Tibial artery (tissue), 4 donors: ENCODE results near the gene P3H4.

ENCODE experiments used
- DNase-seq, 2 donors: peaks; one replicate each; pipeline ENCODE4 v3.0.0-alpha.2; 2019
- H3K27ac ChIP-seq, 2 donors: fragments of 200-600 bp; sonication (generic) in 1 of 2; 1 replicate in 1 of 2; 2 replicates in 1 of 2; pipeline ENCODE4 v1.5.1; 2018 to 2019; ENCODE audit warnings: mild to moderate bottlenecking in 1 of 2
- H3K27me3 ChIP-seq, 2 donors: fragments of 200-600 bp; sonication (generic) in 1 of 2; one replicate each; pipeline versions ENCODE4 v1.5.1 to v1.6.0; 2016 to 2019
- H3K36me3 ChIP-seq, 3 donors: fragments of 200-600 bp; sonication (generic) in 2 of 3; one replicate each; pipeline ENCODE4 v1.5.1; 2016 to 2019; ENCODE audit warnings: mild to moderate bottlenecking in 2 of 3
- H3K4me1 ChIP-seq, 4 donors: fragments of 200-600 bp; sonication (generic) in 2 of 4; 1 replicate in 3 of 4; 2 replicates in 1 of 4; pipeline ENCODE4 v1.5.1; 2016 to 2019
- H3K4me3 ChIP-seq, 2 donors: fragments of 200-600 bp; sonication (generic) in 1 of 2; 1 replicate in 1 of 2; 2 replicates in 1 of 2; pipeline ENCODE4 v1.5.1; 2018 to 2019; ENCODE audit warnings: mild to moderate bottlenecking in 2 of 2
- H3K9me3 ChIP-seq, 3 donors: fragments of 200-600 bp; sonication (generic) in 1 of 3; one replicate each; pipeline ENCODE4 v1.5.1; 2016 to 2019
- CTCF ChIP-seq, 2 experiments: fragments of 200-600 bp in 1 of 2; fragments of 450-650 bp in 1 of 2; IDR thresholded peaks; one replicate each; pipeline ENCODE4 v1.5.1; 2017 to 2019; ENCODE audit warnings: antibody characterized with exemption in 2 of 2, mild to moderate bottlenecking in 1 of 2, moderate library complexity in 1 of 2
- intact Hi-C: fragments of 100-400 bp; cut with DNase I; formaldehyde crosslinking; loops from one replicate; pipeline ENCODE4 v1.15.0; 2023; ENCODE audit warnings: low total_unique reads

The P3H4 gene

DNA sequence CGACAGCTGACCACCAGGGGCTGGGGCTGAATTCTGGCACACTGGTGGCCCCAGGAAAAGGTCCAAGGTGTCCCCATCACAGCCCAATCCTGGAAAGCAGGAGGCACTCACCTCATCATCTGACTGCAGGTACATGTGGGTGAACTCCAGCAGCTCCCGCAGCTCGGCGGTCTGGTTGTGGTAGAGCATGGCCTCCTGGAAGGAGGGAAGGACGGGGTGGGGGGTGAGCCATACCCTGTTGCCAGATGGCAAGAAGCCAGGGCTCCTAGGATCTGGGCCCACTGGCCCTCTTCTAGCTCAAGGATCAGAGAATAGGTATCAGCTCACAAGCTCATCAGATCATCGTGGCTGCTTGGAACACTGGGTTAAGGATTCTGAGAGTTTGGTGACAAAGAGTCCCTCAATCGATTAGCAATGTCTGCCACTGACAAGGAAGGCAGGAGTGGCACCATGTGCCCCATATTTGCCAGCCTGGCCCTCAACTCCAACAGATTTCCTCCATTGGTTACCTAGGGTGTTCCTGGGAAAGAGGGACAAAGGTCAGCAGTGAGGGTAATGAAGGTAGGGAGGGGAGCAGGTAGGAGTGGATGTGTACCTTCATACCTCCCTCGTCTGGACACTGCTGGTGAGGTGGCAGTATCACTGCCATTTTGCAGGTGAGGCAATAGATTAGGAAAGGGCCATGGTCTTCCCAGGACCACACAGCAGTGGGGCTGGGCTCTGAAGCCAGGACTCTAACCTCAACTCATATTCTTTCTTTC, 4.9 kb downstream of the P3H4 start:
- peaks cover 0 to 20% (median 16%) of the 10 kb centered on the region in 4 donors for H3K4me1 ChIP-seq
- no peaks in the 10 kb centered on the region for H3K27me3 ChIP-seq
- H3K27ac ChIP-seq, result no peak overlapping the region
- intact Hi-C loops, result no loop called here
- H3K36me3 ChIP-seq, result peaks cover 0 to 36% (median 6%) of the 10 kb centered on the region in 3 donors
- TF ChIP-seq CTCF (IDR thresholded peaks at IDR 0.05), result no peak
- H3K9me3 ChIP-seq, result no peaks in the 10 kb centered on the region
- no peak for DNase-seq
- H3K4me3 ChIP-seq, result no peak overlapping the region

GRCh38 chr17:41803049-41804020, 8.4 kb downstream of the P3H4 start:
- H3K27me3 ChIP-seq, result no peaks in the 10 kb centered on the region
- H3K9me3 ChIP-seq, result no peaks in the 10 kb centered on the region
- intact Hi-C loops, result no loop called here
- H3K27ac ChIP-seq, result no peak overlapping the region
- no peak for DNase-seq
- no peak for TF ChIP-seq CTCF (IDR thresholded peaks at IDR 0.05)
- H3K36me3 ChIP-seq, result peaks cover 0 to 30% (median 6%) of the 10 kb centered on the region in 3 donors
- H3K4me1 ChIP-seq, result peaks cover 0 to 12% (median 7%) of the 10 kb centered on the region in 4 donors
- no peak overlapping the region for H3K4me3 ChIP-seq

- TF ChIP-seq CTCF (IDR thresholded peaks at IDR 0.05), result peak; percentile 96 to 97
- H3K27ac ChIP-seq, result no peak overlapping the region
- intact Hi-C loops, result loop anchor here (1.0 kb wide), 1 partner anchor 63 kb away; no protein-coding TSS in a partner anchor
Measured at GRCh38 chr17:41801374-41802271, 10.1 kb downstream of the P3H4 start.

GRCh38 chr17:41800601-41801373, 11.0 kb downstream of the P3H4 start:
- intact Hi-C loops, result loop anchor here (1.0 kb wide), 1 partner anchor 62 kb away; no protein-coding TSS in a partner anchor
- no peaks in the 10 kb centered on the region for H3K27me3 ChIP-seq
- TF ChIP-seq CTCF (IDR thresholded peaks at IDR 0.05), result no peak
- no peaks in the 10 kb centered on the region for H3K9me3 ChIP-seq
- peaks cover 0 to 17% (median 0%) of the 10 kb centered on the region in 3 donors for H3K36me3 ChIP-seq
- H3K4me3 ChIP-seq, result no peak overlapping the region
- H3K27ac ChIP-seq, result no peak overlapping the region
- peaks cover 0 to 12% (median 7%) of the 10 kb centered on the region in 4 donors for H3K4me1 ChIP-seq
- no peak for DNase-seq

More at GRCh38 chr17:41801374-41802271, 10.1 kb downstream of the P3H4 start:
- Histone ChIP-seq H3K27me3 (no peaks in the 10 kb centered on the region), H3K9me3 (no peaks in the 10 kb centered on the region), H3K36me3 (peaks cover 0 to 22% (median 4%) of the 10 kb centered on the region in 3 donors), H3K4me3 (peak overlapping the region in 1 of 2 donors; percentile 31), H3K4me1 (peaks cover 0 to 12% (median 7%) of the 10 kb centered on the region in 4 donors)
- peak; percentile 83 to 84 for DNase-seq
